ENCODE results near the gene DGCR6.
"Not testable (repeated sequence)": the region's sequence is repeated elsewhere in the genome, so short reads cannot be mapped to it uniquely, and the experiment has no call there.

Gene DGCR6

DNA sequence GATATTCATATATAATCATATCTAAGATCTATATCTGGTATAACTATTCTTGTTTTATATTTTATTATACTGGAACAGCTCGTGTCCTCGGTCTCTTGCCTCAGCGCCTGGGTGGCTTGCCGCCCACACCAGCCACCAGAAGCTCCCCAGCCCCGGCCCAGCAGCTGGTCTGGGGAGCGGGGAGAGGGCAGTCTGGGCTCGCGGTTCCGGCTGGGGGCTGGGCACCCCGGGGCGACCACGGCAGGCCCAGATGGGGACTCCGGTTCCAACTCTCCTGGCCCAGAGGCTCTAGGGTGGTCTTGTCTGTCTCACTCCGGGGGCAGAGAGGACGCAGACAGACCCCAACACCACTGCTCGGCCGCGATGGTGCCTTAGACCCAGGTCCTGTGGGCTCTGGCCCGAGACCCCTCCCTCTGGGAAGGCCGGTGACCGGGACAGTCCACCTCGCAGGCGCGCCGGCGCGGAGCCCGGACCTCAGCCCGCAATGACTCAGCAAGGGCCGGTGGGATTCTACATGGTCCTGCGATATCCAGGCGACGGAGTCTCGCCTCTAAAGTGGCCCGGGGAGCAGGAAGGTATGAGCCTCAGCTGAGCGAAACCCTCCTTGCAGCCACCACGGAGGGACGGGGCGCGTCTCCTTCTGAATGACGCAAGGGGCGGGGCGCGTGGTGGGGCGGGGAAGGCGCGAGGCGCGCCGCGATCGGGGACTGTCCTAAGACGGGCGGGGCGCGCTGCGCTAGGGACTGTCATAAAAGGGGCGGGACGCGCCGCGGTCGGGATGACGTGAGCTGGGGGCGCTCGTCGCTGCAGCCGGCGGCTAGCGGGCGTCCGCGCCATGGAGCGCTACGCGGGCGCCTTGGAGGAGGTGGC is at the start of gene DGCR6:
DGCR6 (plus strand) TSS at position 781 of the 870 bp plus-strand sequence; CDS start at position 836, 55 bp downstream.
- no peak for DNase-seq

DNA sequence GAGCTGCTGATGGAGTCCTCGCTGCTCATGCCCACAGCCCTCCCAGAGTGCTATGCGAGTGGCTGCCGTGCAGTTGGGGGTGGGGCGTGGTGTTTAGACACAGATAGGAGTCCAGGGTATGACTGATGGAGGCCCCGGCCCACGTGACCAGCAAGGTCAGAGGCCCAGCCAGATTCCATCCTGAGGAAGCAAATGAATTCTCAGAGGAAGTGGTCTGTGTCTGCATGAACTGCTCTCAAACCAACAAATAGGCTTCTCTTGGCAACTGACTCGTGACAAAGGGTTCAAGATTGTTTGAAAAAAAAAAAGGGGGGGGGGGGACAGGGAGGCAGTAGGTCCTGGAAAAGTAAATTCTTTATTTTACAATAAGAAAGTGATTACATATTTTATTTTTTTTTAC is 46.8 kb upstream of the DGCR6 start:
- DNase-seq, result not testable (repeated sequence)

DNA sequence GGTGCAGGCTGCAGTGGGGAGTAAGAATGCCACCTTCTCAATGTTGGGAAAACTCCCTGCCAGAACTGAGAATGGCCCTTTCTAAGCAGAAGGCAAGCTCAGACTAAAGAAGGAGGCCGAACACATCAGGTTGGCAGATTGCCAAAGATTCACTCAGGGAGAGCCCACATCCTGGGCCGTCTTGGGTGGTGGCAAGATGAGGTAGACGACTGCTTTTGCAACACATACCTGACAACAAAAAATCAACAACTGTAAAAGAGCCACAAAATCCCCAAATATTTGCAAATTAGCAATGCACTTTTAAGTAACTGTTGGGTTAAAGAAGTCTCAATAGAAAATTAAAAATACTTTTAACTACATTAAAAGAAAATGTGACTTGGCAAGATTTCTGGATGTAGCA is 24.9 kb upstream of the DGCR6 start:
- peak; percentile 16 for DNase-seq

DNA sequence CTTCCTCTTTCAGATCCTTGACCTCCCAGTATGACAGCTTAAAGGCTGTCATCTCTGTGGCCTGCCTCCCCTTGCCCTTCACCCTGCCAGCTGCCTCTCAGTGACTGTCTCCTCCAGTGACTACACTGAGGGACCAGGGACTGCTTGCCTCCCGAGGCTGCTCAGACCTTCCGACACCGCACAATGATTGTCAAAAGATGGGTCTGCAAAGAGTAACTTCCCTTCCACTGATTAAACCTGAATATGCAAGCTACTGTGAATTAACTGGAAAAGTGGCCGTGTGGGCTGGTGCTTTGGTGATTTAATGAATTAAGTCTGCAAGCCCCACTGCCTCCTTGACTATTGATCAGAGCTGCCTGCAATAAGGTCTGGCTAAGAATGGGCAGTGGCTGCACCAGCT is 21.7 kb upstream of the DGCR6 start:
- DNase-seq, result not testable (repeated sequence)

DNA sequence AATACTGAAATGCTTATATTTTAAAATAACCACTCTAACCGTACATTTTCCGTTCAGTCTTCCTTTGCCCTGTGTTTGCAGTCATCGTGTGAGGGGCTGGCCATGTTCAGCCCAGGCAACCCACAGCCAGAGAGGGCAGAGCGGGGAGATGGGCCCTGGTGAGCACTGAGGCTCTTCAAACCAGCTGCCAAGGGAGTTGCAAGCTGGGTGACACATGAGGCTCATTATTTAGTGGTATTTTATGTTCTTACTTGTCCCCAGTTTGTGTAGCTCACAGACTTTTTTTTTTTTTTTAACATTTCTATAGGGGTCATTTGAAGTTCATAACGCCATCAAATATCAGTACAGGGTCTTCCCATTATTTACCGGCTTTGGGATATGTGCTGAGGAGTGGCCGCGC is 18.0 kb upstream of the DGCR6 start:
- DNase-seq, result no peak

DNA sequence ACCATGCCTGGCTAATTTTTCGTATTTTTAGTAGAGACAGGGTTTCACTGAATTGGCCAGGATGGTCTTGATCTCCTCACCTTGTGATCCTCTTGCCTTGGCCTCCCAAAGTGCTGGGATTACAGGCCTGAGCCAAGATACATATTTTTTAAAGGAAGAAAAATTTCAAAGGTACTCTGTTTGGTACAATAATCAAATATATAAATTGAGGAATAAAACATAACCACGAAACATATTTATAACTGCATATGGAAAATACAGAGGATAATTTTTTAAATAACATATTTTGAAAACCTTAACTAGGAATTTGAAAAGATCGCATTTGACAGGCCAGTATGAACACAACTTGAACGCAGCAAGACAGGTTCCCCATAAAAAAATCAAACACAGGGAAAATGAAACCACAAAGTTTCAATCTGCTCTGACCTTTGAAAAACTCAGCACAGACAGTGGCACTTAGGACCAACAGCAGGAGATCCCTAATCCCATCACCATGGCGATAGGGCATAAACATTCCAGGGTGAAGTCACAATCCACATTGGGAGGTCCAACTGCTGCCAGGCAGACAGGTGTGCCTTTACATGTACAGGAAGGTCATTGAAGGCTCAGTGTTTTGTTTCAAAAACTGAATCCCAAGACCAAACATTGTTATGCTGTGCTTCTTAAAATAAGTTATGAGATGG is 15.5 kb upstream of the DGCR6 start:
- not testable (repeated sequence) for DNase-seq

DNA sequence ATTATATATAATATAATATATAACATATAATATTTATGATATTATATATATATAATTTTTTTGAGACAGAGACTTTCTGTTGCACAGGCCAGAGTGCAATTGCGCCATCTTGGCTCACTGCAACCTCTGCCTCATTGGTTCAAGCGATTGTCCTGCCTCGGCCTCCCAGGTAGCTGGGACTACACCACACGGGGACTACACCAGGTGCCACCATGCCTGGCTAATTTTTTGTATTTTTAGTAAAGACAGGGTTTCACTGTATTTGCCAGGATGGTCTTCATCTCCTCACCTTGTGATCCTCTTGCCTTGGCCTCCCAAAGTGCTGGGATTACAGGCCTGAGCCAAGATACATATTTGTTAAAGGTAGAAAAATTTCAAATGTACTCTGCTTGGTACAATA is 12.3 kb upstream of the DGCR6 start:
- DNase-seq, result not testable (repeated sequence)

DNA sequence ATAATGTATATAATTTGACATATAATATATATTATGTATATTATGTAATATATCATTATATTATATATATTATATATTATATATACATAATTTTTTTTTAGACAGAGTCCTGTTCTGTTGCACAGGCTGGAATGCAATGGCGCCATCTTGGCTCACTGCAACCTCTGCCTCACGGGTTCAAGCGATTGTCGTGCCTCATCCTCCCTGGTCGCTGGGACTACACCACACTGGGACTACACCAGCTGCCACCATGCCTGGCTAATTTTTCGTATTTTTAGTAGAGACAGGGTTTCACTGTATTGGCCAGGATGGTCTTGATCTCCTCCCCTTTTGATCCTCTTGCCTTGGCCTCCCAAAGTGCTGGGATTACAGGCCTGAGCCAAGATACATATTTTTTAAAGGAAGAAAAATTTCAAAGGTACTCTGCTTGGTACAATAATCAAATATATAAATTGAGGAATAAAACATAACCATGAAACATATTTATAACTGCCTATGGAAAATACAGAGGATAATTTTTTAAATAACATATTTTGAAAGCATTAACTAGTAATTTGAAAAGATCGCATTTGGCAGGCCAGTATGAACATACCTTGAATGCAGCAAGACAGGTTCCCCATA is 10.0 kb upstream of the DGCR6 start:
- not testable (repeated sequence) for DNase-seq

DNA sequence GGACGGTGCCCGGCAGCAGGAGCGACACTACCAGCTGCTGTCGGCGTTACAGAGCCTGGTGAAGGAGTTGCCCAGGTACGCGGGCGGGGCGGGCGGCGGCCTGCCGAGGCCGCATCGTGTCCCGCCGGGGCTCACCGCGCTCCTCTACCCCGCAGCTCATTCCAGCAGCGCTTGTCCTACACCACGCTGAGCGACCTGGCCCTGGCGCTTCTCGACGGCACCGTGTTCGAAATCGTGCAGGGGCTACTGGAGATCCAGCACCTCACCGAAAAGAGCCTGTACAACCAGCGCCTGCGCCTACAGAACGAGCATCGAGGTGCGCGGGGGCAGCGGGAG is 258 bp downstream of the DGCR6 start:
- DNase-seq, result not testable (repeated sequence)

DNA sequence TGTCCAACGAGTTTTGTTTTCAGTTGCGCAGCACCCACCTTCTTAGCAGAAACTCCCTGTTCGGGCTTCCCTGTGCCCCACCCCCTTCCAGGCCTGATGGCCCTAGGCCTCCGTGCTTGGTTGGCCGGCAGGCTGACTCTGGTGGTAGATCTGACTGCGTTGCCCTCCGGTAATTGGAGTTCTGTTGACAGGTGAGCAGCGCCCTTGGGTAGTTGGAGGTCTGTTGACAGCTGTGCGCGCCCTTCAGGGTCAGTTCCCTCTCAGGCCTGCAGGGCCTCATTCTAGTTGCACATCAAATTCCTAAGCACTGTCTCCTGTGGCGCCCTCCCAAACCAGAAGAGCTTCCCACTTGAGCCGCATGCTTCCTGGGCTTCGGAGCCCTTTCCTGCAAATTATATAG is 776 bp downstream of the DGCR6 start:
- no peak for DNase-seq

DNA sequence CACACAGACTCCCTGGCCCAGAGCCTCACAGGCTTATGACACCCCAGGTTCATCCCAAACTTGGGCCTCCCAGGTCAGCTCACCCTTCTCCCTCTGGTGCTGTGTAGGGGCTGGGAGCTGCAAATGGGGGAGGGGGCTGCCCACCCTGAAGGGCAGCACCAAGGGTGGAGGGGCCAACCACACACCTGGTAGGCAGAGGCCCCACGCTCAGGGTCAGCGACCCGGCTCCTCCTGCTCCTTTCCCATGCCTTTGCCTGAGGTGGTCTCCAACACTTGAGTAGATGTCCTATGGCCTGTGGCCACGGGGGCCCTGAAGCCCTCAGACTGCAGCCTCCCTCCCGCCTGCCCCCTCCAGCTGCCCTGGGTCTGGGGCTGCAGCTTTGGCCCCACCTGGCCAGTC is 3.4 kb downstream of the DGCR6 start:
- no peak for DNase-seq

DNA sequence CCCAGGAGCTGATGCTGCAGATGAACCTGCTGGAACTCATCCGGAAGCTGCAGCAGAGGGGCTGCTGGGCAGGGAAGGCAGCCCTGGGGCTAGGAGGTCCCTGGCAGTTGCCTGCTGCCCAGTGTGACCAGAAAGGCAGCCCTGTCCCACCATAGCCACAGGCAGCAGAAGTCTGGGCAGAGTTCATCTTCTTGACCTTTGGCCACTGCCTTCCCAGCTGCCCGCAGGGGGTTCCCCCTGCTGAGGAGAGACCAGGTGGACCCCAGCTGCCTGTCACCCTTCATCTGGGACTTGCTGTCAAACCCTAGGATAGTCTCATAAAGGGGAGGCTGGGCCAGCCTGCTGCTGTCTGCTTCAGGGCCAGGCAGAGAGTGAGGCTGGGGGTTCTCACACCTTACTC is 5.4 kb downstream of the DGCR6 start:
- not testable (repeated sequence) for DNase-seq

DNA sequence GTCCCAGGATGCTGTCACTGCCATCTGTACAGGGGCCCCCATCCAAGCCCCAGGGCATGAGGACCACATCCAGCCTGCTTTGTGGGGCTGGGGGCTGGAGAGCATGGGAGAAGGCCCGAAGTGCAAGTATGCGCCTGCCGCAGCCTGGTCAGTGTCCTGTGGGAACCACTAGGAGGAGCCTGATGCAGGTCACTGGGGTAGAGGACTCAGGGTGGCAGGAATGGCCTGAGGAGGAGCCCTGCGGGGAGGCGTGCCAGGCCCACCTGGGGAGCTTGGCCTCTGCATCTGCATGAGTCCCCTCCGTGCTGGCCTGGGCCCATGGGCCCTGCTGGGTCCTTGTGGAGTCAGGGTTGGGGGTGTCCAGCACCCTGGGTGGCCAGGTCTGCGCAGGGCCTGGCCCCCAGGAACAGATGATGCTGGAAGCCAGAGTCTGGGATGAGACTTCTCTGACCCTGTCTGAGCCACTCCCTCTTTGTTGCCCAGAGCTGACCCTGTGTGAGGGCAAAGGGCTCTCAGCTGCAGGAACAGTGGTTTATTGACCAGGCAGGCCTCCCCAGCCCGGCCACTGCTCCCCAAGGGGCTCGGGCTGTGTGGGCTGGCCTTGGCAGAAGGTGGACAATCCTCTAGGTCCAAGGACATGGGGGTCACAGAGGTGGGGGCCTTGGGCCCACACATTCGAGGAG is 6.3 kb downstream of the DGCR6 start:
- not testable (repeated sequence) for DNase-seq

DNA sequence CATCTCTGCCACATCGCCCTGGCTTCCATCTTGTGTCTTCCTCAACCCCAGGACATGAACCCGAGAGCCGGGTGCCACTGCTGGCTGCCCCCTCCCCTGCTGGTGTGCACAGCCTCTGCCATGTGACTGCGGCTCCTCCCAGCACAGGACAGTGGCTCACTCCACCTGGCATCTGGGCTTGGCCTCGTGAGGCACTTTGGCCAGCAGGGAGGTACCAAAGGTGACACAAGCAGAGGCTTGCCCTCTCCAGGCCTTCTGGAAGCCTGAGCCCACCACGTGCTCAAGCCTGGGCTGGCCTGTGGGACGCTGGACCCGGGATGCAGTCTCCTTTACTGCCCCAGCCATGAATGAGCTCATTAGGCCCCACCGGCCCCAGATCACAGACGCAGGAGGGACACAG is 8.4 kb downstream of the DGCR6 start:
- not testable (repeated sequence) for DNase-seq

DNA sequence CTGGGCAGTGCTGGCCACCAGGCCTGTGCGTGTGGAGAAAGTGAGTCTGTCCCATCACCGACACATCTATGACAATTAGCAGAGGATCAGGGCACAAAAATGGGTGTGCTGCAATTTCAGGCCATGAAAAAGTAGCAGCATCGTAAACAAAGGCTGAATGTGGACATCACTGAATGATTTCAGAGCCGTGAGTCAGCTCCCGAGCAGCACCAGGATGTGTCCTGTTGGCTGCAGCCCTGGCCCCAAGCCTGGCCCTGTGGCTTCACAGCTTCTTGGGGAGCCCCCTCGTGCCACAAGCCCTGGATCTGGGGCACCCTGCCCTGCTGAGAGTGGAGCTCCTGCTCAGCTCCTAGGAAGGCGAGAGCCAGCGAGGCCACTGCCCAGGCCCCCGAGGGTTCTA is 9.4 kb downstream of the DGCR6 start:
- not testable (repeated sequence) for DNase-seq

DNA sequence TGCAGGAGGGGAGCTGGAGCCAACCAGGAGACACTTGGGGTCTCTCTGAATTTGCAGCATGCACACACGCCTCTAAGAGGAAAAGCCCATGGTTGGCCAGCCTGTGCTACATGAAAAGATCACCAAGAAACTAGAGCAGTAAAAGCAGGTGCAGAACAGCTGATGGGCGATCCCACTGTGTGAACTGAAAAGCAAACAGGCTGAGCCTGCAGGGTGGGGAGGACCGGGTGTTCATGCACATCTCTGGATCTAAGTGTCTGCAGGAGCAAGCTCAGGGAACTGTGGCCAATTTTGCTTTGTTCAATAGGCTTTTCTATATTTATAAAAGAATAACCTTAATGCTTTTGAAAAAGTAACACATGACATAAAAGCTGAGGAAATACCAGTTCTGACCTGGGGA is 11.7 kb downstream of the DGCR6 start:
- not testable (repeated sequence) for DNase-seq

DNA sequence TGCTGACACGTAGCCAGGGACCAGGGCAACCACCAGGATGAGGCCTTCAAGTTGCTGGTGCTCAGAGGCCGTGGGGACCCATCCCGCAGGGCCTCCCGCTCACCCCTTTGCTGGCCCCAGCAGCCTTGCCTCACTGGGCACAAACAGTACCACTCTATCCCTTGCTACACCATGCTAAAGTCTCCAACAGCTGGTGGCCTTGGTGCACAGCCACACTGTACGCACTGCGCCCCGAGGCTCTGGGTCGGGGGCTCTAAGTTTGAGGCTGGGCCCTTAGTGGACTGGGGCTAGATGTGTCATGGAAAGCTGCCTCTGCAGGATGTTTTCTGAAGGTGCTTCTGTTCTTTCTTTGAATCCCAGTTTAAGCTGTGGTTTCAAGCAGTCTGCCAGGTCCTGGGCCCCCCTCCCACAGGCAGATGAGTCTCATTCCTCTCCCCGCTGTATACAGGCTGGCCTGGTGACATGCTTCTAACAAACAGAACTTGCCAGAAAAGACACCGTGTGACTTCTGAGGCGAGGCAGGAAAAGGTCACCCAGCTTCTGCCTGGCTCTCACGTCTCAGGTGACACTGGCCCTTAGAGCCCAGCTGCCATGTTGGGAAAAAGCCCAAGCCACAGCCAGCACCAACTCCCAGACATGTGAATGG is 14.3 kb downstream of the DGCR6 start:
- not testable (repeated sequence) for DNase-seq

DNA sequence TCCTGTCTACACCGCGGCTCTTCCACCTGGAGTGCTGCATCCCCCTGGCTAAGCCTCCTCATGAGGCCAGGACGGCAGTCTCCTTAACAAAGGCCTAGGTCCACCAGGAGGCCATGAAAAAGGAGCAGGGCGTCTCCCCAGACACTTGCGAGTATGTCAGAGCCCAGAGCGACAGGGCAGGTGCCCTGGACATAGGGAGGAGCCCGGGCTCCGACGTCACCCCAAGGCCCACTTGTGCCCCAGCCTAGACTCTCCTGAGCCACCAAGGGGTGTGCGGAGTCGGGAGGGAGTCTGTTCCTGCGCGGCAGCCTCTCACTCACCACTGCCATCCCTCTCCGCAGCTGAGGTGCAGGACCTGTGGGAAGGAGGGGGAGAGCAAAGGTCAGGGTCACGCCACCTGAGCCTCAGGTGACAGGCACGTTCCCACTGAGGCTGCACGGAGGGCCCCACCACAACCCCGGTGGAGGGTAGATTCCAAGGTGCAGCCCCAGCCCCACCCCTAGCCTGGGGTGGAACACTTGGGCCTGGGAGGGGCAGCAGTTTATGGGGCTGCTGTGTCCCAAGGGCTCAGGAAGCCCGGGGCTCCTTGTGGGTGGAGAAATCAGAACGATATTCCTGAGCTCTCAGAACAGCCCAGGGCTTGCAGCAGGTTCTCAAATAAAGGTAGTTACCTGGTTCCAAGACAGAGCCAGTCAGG is 19.4 kb downstream of the DGCR6 start:
- DNase-seq, result no peak

DNA sequence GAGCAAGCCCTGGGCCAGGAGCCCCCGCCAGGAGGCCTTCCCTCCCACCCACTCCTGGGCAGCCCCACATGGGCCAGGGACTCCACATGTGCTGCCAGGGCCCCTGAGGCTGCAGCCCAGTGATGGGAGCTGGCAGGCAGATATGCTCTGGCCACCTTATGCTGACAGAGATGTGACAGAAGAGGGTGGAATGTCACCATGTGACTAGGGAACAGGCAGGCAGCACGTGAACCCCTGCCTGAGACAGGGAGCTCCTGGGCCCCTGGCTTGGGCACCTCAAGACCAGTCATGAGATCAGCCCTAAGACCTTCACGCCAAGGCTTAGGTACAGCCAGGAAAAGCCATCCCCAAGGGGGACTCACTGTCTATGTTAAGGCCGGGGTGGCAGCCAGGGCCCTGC is 20.9 kb downstream of the DGCR6 start:
- DNase-seq, result no peak

DNA sequence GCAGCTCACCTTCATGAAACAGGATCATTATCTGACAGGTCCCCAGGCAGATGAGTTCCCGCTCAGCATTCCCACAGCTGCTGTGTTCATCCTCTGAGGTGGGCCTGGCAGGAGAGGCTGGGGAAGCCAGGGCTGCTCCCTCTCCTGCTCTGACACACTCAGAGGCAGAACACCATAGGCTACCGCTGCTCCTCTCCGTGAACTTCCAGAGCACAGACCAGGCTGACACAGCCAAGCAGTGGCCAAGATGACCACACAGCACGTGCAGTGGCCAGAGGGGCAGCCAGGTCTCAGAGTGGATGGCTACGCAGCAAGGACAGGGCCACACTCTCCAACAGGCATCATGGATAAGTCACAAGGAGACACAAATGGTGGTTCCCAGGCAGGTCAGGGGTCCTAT is 21.5 kb downstream of the DGCR6 start:
- no peak for DNase-seq

DNA sequence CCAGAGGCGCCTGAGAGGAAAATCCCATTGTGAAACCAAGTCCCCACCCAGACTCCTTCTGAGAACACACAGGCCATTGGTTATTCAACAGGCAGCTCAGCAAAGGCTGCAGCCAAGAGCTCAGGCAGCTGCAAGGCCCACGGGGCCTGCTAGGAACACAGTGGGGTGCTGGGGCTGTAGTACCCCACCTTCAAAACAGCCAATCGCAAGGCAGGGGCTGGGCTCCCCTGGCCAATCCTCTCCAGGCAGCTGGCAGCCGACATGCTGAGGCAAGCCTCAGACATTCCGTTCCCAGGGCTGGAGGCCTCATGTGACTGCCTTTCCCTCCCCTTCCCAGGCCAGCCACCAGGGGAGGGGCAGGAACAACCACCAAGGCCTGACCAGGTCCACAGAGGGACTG is 23.3 kb downstream of the DGCR6 start:
- DNase-seq, result no peak
